Endometrial microvascular endothelial cells (primary cell): ENCODE measurements around the gene ANKRD37. TPM values are rescaled to one million over a fixed set of nuclear protein-coding genes. Genes with fewer than 3 reads are reported as not detected.

Experiments
- in situ Hi-C: cut with HindIII; loops from 2 replicates; pipeline ENCODE4 v1.10.0; 2017; ENCODE audit warnings: low sequenced_read_pairs, low pct_unique_long_range_greater_than_20kb; ENCODE audit errors: inconsistent ontology term
- total RNA-seq: library from RNA; depleted of rRNA; stranded (reverse); fragments of >200 nt; gene quantifications from one replicate; pipeline ENCODE4 v1.2.3, GENCODE V29; 2015; ENCODE audit errors: inconsistent ontology term

ANKRD37 gene
- total RNA-seq, 1 donor from 2014 or later, result 2.0 TPM

GRCh38 chr4:185378264-185378663 is 18.4 kb upstream of the ANKRD37 start:
- in situ Hi-C loops, result no loop called here

GRCh38 chr4:185379326-185380295 is 17.0 kb upstream of the ANKRD37 start:
- in situ Hi-C loops, result no loop called here

GRCh38 chr4:185380320-185380719 is 16.3 kb upstream of the ANKRD37 start:
- in situ Hi-C loops, result no loop called here

GRCh38 chr4:185381288-185382196 is 15.1 kb upstream of the ANKRD37 start:
- in situ Hi-C loops, result no loop called here

- in situ Hi-C loops, result no loop called here
Observed at GRCh38 chr4:185382754-185383153, 13.9 kb upstream of the ANKRD37 start.

- in situ Hi-C loops, result no loop called here
Observed at GRCh38 chr4:185383451-185383850, 13.2 kb upstream of the ANKRD37 start.

- in situ Hi-C loops, result no loop called here
Observed at GRCh38 chr4:185384061-185384460, 12.6 kb upstream of the ANKRD37 start.

- in situ Hi-C loops, result no loop called here
Observed at GRCh38 chr4:185384930-185385331, 11.7 kb upstream of the ANKRD37 start.

GRCh38 chr4:185387957-185388356 is 8.7 kb upstream of the ANKRD37 start:
- in situ Hi-C loops, result no loop called here

- in situ Hi-C loops, result no loop called here
Observed at GRCh38 chr4:185390941-185391340, 5.7 kb upstream of the ANKRD37 start.

- in situ Hi-C loops, result no loop called here
Observed at GRCh38 chr4:185392156-185392555, 4.5 kb upstream of the ANKRD37 start.

GRCh38 chr4:185394568-185395237 is 1.9 kb upstream of the ANKRD37 start:
- in situ Hi-C loops, result no loop called here

GRCh38 chr4:185395238-185395955 is 1.2 kb upstream of the ANKRD37 start, which contains the start of gene LRP2BP:
LRP2BP (minus strand) TSS chr4:185395924; CDS start chr4:185378186, 17,738 bp downstream.
- in situ Hi-C loops, result no loop called here

GRCh38 chr4:185395956-185396723 is 501 bp upstream of the ANKRD37 start:
- in situ Hi-C loops, result no loop called here

GRCh38 chr4:185398618-185399017 is 2.0 kb downstream of the ANKRD37 start:
- in situ Hi-C loops, result no loop called here

- in situ Hi-C loops, result no loop called here
Observed at GRCh38 chr4:185399466-185399865, 2.8 kb downstream of the ANKRD37 start.

- in situ Hi-C loops, result no loop called here
Observed at GRCh38 chr4:185404031-185404430, 7.4 kb downstream of the ANKRD37 start.
